ENCODE measurements around the gene SH2D1B.

SH2D1B gene

GRCh38 chr1:162381941-162382750 lies 29.8 kb downstream of the SH2D1B start:
- no peak for DNase-seq (ENCODE audit: low read depth, low spot score)

GRCh38 chr1:162381383-162381782 lies 30.6 kb downstream of the SH2D1B start, which contains the start of gene C1orf226:
C1orf226 (plus strand) TSS chr1:162381728; CDS start chr1:162381902, 174 bp downstream.
- no peak for DNase-seq (ENCODE audit: low read depth, low spot score)

- no peak for DNase-seq (ENCODE audit: low read depth, low spot score)
These were observed 31.7 kb downstream of the SH2D1B start for GRCh38 chr1:162380061-162380846.

- no peak for DNase-seq (ENCODE audit: low read depth, low spot score)
These were observed 35.2 kb downstream of the SH2D1B start, which contains the start of gene SPATA46 for GRCh38 chr1:162376691-162377090. SPATA46 (minus strand) TSS chr1:162376854; CDS start chr1:162376790, 64 bp downstream.

- DNase-seq (ENCODE audit: low read depth, low spot score) = no peak
These were observed 36.5 kb downstream of the SH2D1B start for GRCh38 chr1:162375463-162375862.

GRCh38 chr1:162374406-162374805 lies 37.5 kb downstream of the SH2D1B start:
- no peak for DNase-seq (ENCODE audit: low read depth, low spot score)

GRCh38 chr1:162373541-162374260 lies 38.2 kb downstream of the SH2D1B start:
- DNase-seq (ENCODE audit: low read depth, low spot score) = no peak

- DNase-seq (ENCODE audit: low read depth, low spot score) = no peak
These were observed 38.9 kb downstream of the SH2D1B start for GRCh38 chr1:162373072-162373427.

GRCh38 chr1:162372159-162373071 lies 39.5 kb downstream of the SH2D1B start:
- no peak for DNase-seq (ENCODE audit: low read depth, low spot score)

GRCh38 chr1:162371611-162372010 lies 40.3 kb downstream of the SH2D1B start:
- DNase-seq (ENCODE audit: low read depth, low spot score) = no peak

- DNase-seq (ENCODE audit: low read depth, low spot score) = no peak
These were observed 41.2 kb downstream of the SH2D1B start for GRCh38 chr1:162370721-162371120.

- DNase-seq (ENCODE audit: low read depth, low spot score) = no peak
These were observed 41.8 kb downstream of the SH2D1B start for GRCh38 chr1:162370161-162370560.

GRCh38 chr1:162369571-162369970 lies 42.4 kb downstream of the SH2D1B start:
- DNase-seq (ENCODE audit: low read depth, low spot score) = no peak

GRCh38 chr1:162368451-162368850 lies 43.5 kb downstream of the SH2D1B start:
- no peak for DNase-seq (ENCODE audit: low read depth, low spot score)

GRCh38 chr1:162367772-162368171 lies 44.2 kb downstream of the SH2D1B start:
- no peak for DNase-seq (ENCODE audit: low read depth, low spot score)

GRCh38 chr1:162367073-162367472 lies 44.9 kb downstream of the SH2D1B start:
- no peak for DNase-seq (ENCODE audit: low read depth, low spot score)

GRCh38 chr1:162366671-162367070 lies 45.3 kb downstream of the SH2D1B start:
- DNase-seq (ENCODE audit: low read depth, low spot score) = no peak

- DNase-seq (ENCODE audit: low read depth, low spot score) = no peak
These were observed 45.8 kb downstream of the SH2D1B start for GRCh38 chr1:162366149-162366548.

- no peak for DNase-seq (ENCODE audit: low read depth, low spot score)
These were observed 46.5 kb downstream of the SH2D1B start for GRCh38 chr1:162365284-162366020.

- no peak for DNase-seq (ENCODE audit: low read depth, low spot score)
These were observed 47.4 kb downstream of the SH2D1B start for GRCh38 chr1:162364498-162364897.

Data from smooth muscle cell of the brain vasculature (primary cell).